ENCODE measurements around the gene ADAMTS9. TPM values are rescaled to one million over a fixed set of nuclear protein-coding genes. Genes with fewer than 3 reads are reported as not detected.
A peak's percentile ranks its signal among the peaks of the same experiment; 100 is the strongest.

The ADAMTS9 gene
- polyA plus RNA-seq, 3 donors: 143 to 192 (median 166) TPM

GRCh38 chr3:64656544-64656943 is 31.3 kb downstream of the ADAMTS9 start:
- DNase-seq: no peak

GRCh38 chr3:64655160-64655559 is 32.6 kb downstream of the ADAMTS9 start:
- DNase-seq: no peak

- DNase-seq: no peak
Measured at GRCh38 chr3:64654013-64654412, 33.8 kb downstream of the ADAMTS9 start.

GRCh38 chr3:64653101-64653500 is 34.7 kb downstream of the ADAMTS9 start:
- DNase-seq: no peak

- no peak for DNase-seq
Measured at GRCh38 chr3:64651741-64652241, 36.0 kb downstream of the ADAMTS9 start.

- no peak for DNase-seq
Measured at GRCh38 chr3:64651303-64651702, 36.5 kb downstream of the ADAMTS9 start.

GRCh38 chr3:64650715-64651114 is 37.1 kb downstream of the ADAMTS9 start:
- no peak for DNase-seq

- no peak for DNase-seq
Measured at GRCh38 chr3:64650096-64650622, 37.6 kb downstream of the ADAMTS9 start.

- no peak for DNase-seq
Measured at GRCh38 chr3:64648927-64649906, 38.6 kb downstream of the ADAMTS9 start.

- DNase-seq: no peak
Measured at GRCh38 chr3:64647825-64648224, 40.0 kb downstream of the ADAMTS9 start.

- no peak for DNase-seq
Measured at GRCh38 chr3:64645243-64645642, 42.6 kb downstream of the ADAMTS9 start.

- DNase-seq: no peak
Measured at GRCh38 chr3:64644483-64644882, 43.3 kb downstream of the ADAMTS9 start.

GRCh38 chr3:64642327-64643151 is 45.3 kb downstream of the ADAMTS9 start:
- DNase-seq: peak; percentile 72

GRCh38 chr3:64638981-64639481 is 48.8 kb downstream of the ADAMTS9 start:
- DNase-seq: no peak

- DNase-seq: no peak
Measured at GRCh38 chr3:64638511-64638910, 49.3 kb downstream of the ADAMTS9 start.

- DNase-seq: no peak
Measured at GRCh38 chr3:64634417-64634816, 53.4 kb downstream of the ADAMTS9 start.

- DNase-seq: no peak
Measured at GRCh38 chr3:64631951-64632350, 55.8 kb downstream of the ADAMTS9 start.

- DNase-seq: peak; percentile 54
Measured at GRCh38 chr3:64627471-64628321, 60.1 kb downstream of the ADAMTS9 start.

GRCh38 chr3:64627042-64627441 is 60.8 kb downstream of the ADAMTS9 start:
- DNase-seq: no peak

GRCh38 chr3:64625381-64625780 is 62.4 kb downstream of the ADAMTS9 start:
- no peak for DNase-seq

- no peak for DNase-seq
Measured at GRCh38 chr3:64623125-64623524, 64.7 kb downstream of the ADAMTS9 start.
